Keratinocyte (primary cell): ENCODE data around the gene MYO1E.

Source experiments
- EZH2 ChIP-seq: IDR thresholded peaks from one replicate; pipeline ENCODE4 v1.6.1; 2012; ENCODE audit warnings: inconsistent platforms, mild to moderate bottlenecking, low read length, moderate library complexity
- TF ChIP-seq, protein P1 (sequence below), 3 experiments: IDR thresholded peaks in 1 of 3; conservative IDR thresholded peaks in 1 of 3; optimal IDR thresholded peaks in 1 of 3; 2 replicates in 2 of 3; 3 replicates in 1 of 3; pipeline versions ENCODE3 to v1.5.1; 2011; ENCODE audit warnings: low read length in 3 of 3, mild to moderate bottlenecking in 3 of 3, moderate library complexity in 2 of 3, control low read depth in 1 of 3, inconsistent platforms in 1 of 3; ENCODE audit not compliant: insufficient read depth in 2 of 3; ENCODE audit errors: extremely low read depth in 1 of 3

DNA sequence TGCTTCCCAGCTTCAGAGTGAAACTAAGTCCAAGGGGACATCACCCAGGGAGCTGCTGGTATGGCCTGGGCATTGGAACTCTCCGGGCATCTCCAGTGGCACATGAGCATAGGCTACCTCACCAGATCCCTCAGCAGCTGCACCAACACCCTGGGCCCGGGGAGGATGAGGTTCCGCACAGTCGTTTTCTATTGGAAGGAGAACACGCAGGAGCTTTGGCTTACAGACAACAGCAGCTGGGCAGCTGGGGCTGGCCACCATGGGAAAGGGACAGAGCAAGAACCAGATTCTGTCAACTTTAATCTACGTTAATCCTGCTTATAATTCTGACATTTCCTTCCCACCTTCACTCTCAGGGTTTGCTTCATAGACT lies 65.5 kb downstream of the MYO1E start:
- TF ChIP-seq EZH2 = no peak
- TF ChIP-seq, protein P1, sequence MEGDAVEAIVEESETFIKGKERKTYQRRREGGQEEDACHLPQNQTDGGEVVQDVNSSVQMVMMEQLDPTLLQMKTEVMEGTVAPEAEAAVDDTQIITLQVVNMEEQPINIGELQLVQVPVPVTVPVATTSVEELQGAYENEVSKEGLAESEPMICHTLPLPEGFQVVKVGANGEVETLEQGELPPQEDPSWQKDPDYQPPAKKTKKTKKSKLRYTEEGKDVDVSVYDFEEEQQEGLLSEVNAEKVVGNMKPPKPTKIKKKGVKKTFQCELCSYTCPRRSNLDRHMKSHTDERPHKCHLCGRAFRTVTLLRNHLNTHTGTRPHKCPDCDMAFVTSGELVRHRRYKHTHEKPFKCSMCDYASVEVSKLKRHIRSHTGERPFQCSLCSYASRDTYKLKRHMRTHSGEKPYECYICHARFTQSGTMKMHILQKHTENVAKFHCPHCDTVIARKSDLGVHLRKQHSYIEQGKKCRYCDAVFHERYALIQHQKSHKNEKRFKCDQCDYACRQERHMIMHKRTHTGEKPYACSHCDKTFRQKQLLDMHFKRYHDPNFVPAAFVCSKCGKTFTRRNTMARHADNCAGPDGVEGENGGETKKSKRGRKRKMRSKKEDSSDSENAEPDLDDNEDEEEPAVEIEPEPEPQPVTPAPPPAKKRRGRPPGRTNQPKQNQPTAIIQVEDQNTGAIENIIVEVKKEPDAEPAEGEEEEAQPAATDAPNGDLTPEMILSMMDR (optimal IDR thresholded peaks at IDR 0.05 in 1 of 3, IDR thresholded peaks at IDR 0.05 in 1 of 3, conservative IDR thresholded peaks at IDR 0.05 in 1 of 3; ENCODE audit: extremely low read depth in 1 of 3, insufficient read depth in 2 of 3, low read length in 3 of 3) = no peak
